GM12865 (cell line): Measurements from ENCODE around the gene PGAP1.

ENCODE experiments used
- DNase-seq: peaks from one replicate; pipeline ENCODE4 v3.0.0; 2010; ENCODE audit warnings: low read depth
- H3K4me3 ChIP-seq: 2 replicates; pipeline ENCODE4 v1.5.1; 2011; ENCODE audit warnings: mild to moderate bottlenecking, low read depth, low read length, control low read depth
- CTCF ChIP-seq: IDR thresholded peaks from 2 replicates; pipeline ENCODE4 v1.5.1; 2011; ENCODE audit warnings: low read length, control low read depth, low read depth, inconsistent platforms; ENCODE audit not compliant: insufficient read depth; ENCODE audit errors: missing control alignments

Gene PGAP1

GRCh38 chr2:196952936-196953335 lies 26.4 kb upstream of the PGAP1 start:
- no peak overlapping the region for H3K4me3 ChIP-seq
- no peak for TF ChIP-seq CTCF
- no peak for DNase-seq

GRCh38 chr2:196951973-196952372 lies 25.5 kb upstream of the PGAP1 start:
- TF ChIP-seq CTCF, result no peak

GRCh38 chr2:196949116-196949515 lies 22.6 kb upstream of the PGAP1 start:
- TF ChIP-seq CTCF, result no peak
- no peak for DNase-seq

More at GRCh38 chr2:196951973-196952372, 25.5 kb upstream of the PGAP1 start:
- DNase-seq, result no peak
- no peak overlapping the region for H3K4me3 ChIP-seq

GRCh38 chr2:196944570-196944969 lies 18.1 kb upstream of the PGAP1 start:
- TF ChIP-seq CTCF, result no peak
- peak; percentile 61 for DNase-seq
- H3K4me3 ChIP-seq, result no peak overlapping the region

More at GRCh38 chr2:196949116-196949515, 22.6 kb upstream of the PGAP1 start:
- H3K4me3 ChIP-seq, result no peak overlapping the region

- no peak overlapping the region for H3K4me3 ChIP-seq
- TF ChIP-seq CTCF, result no peak
- no peak for DNase-seq
Observed at GRCh38 chr2:196941398-196942078, 15.0 kb upstream of the PGAP1 start.

GRCh38 chr2:196939371-196939770 lies 12.9 kb upstream of the PGAP1 start:
- DNase-seq, result no peak
- no peak for TF ChIP-seq CTCF
- H3K4me3 ChIP-seq, result no peak overlapping the region

- TF ChIP-seq CTCF, result no peak
- H3K4me3 ChIP-seq, result no peak overlapping the region
- DNase-seq, result no peak
Observed at GRCh38 chr2:196935432-196935831, 8.9 kb upstream of the PGAP1 start.
